Stimulated activated CD4-positive, alpha-beta T cell treated with anti-CD3 and anti-CD28 coated beads, Interleukin-2, amount 100 ng/mL, for 4 hours (primary cell): Measurements from ENCODE around the gene IGFLR1.

Experiments
- DNase-seq: peaks from one replicate; pipeline ENCODE4 v3.0.0-alpha.2; 2020; ENCODE audit warnings: low read depth

Gene IGFLR1

GRCh38 chr19:35755550-35756376, 13.5 kb upstream of the IGFLR1 start:
- DNase-seq: peak; percentile 57

GRCh38 chr19:35755131-35755549, 12.9 kb upstream of the IGFLR1 start:
- no peak for DNase-seq

DNA sequence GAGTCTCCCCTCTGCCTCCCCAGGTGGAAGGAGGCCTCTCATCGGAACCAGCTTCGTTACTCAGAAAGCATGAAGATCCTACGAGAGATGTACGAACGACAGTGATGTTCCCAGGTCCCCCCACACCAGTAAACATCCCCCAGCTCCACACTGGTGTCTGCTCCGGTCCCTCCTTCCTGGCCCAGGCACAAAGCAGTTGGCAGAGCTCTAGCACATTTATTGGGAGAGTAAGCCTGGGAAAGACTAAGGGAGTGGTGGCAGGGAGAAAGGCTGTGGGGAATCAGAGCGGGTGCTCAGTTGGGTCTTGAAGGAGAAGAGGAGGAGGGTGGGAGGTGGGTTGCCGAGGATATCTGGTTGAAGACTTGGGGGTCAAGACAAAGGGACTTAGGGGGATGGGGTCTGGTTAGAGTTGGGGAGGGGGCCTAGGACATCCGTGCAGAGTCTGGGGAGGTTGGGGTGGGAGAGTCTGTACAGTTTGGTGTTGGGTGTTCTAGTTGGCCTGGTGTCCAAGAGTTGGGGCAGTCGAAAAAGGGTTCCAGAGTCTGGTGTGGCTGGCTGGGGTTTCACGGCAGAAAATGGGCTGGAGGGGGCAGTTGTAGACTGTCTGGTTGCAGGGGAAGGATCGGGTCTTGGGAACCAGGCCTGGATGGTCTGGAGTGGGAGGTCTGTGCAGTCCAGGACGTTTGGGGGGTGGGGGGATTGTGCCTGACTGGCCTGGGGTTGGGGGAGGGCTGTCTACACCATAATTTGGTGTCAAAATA, 12.3 kb upstream of the IGFLR1 start:
- no peak for DNase-seq

DNA sequence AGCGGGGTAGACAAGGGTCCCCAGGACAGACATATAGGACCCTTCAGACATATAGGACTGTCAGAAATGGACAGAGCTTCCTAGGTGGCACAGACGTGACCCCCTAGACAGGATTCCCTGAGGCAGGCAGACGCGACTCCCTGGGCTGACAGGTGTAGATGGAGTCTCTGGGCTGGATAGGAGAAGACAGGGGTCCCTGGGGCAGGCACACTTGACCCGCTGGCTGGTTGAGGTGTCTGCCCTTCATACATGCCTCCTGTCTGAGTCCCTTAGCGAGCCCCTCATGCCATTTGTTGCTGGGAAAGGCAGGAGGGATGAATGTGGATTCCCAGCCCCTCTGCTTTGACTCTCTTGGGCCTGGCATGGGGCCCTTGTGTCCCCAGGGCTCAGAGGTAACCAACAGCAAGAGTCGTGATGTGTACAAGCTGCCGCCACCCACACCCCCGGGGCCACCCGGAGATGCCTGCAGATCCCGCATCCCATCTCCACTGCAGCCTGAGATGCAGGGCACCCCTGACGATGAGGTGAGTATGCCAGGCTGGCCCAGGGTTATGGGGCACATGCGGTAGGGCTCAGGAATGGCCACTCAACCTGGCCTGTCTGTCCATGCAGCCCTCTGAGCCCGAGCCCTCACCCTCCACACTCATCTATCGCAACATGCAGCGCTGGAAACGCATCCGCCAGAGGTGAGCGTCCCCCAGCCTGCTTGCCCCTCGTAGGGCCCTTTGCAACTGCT, 11.6 kb upstream of the IGFLR1 start:
- no peak for DNase-seq

GRCh38 chr19:35752746-35753350, 10.6 kb upstream of the IGFLR1 start:
- DNase-seq: no peak

GRCh38 chr19:35751839-35752745, 9.8 kb upstream of the IGFLR1 start:
- DNase-seq: no peak

GRCh38 chr19:35750167-35750566, 7.9 kb upstream of the IGFLR1 start:
- DNase-seq: no peak

- DNase-seq: peak; percentile 98
These were observed 6.1 kb upstream of the IGFLR1 start, which contains the start of gene LIN37 for GRCh38 chr19:35748106-35749020. Gene LIN37, plus strand, starts transcription at chr19:35748576. Its CDS starts 149 bp downstream, at chr19:35748725.

DNA sequence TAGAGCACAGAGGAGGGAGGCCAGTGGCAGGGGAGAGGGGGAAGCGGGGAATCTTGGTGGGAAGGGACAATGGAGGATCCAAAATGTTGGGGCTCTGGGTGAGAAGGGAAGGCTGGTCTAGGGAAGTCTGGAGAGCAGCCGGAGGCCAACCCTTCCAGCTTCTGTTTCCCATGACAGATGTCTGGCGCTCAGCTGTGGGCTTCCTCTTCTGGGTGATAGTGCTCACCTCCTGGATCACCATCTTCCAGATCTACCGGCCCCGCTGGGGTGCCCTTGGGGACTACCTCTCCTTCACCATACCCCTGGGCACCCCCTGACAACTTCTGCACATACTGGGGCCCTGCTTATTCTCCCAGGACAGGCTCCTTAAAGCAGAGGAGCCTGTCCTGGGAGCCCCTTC, 4.3 kb upstream of the IGFLR1 start:
- no peak for DNase-seq

- no peak for DNase-seq
These were observed 3.8 kb upstream of the IGFLR1 start for GRCh38 chr19:35746087-35746462.

DNA sequence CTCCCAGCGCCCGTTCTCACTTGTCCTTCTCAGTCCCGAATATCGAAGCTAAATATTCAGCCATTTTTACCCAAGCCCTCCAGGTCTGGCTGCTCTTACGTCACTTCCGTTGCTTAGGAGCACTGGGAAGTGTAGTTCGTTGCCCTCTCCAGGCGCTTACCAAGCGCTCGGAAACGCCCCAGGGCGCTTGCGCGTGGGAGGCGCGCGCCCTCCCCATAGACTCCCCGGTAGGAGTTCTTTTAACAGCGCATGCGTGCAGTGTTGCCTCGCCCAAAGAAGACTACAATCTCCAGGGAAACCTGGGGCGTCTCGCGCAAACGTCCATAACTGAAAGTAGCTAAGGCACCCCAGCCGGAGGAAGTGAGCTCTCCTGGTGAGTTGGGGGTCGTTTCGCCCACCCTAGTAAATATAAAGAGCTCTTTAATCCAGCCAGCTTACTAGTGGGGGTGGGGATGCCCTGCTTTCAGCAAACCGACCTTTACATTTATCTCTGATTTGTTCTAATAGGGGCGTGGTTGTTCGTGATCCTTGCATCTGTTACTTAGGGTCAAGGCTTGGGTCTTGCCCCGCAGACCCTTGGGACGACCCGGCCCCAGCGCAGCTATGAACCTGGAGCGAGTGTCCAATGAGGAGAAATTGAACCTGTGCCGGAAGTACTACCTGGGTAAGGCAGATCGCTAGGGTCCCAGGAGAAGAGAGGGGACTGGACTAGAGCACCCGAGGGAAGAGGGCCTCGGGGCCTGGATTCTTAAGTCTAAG, 3.3 kb upstream of the IGFLR1 start, which contains the start of the genes PSENEN and U2AF1L4:
Gene PSENEN (plus strand): TSS at position 324 of the 759 bp plus-strand sequence. CDS start 280 bp downstream, at position 604.
Gene U2AF1L4 (minus strand): TSS at position 91 of the 759 bp plus-strand sequence. CDS start 27 bp downstream, at position 64.
- peak; percentile 95 for DNase-seq

- peak; percentile 90 for DNase-seq
These were observed 2.4 kb upstream of the IGFLR1 start for GRCh38 chr19:35744430-35745327.

- no peak for DNase-seq
These were observed 1.6 kb upstream of the IGFLR1 start for GRCh38 chr19:35743640-35744429.

- DNase-seq: no peak
These were observed 1.1 kb downstream of the IGFLR1 start for GRCh38 chr19:35741203-35741515.

- DNase-seq: peak; percentile 91
These were observed 1.6 kb downstream of the IGFLR1 start for GRCh38 chr19:35740423-35741202.

DNA sequence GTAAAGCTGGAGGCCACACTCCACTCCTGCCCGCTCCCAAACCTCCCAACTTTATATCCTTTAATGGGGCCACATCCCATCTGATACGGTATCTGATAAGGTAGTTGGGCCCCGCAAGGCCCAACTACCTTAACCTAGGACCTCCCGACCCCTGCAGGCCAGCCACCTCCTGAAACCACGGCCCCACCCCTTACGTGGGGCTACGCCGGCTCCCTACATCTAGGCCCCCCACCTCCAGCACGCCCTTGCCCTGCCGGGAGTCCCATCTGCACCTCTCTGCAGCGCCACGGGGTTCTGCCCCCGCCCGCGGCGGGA, 2.2 kb downstream of the IGFLR1 start:
- DNase-seq: no peak
